SIG-M5 (cell line): Measurements from ENCODE around the gene FBN1.

Source experiments
- DNase-seq: peaks from one replicate; lab custom pipeline; 2025; lab: John Stamatoyannopoulos, UW

The FBN1 gene

DNA sequence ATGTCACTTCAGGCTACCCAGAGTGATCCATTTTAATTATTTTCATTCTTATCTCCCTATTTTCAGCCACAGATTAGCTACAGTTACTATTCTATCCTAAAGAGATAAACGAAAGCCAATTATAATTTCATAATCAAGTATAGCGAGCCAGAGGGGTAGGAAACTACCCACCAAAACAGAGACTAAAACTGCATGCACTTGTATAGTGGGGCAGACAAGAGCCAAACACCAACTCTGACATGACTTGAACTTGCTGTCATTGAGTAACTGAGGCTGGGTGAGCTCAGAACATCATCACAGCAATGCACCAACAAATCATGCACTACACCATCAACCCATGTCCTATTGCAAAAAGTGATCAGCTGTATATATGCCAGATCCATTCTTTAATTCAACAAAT lies 64.8 kb downstream of the FBN1 start:
- DNase-seq: no peak

DNA sequence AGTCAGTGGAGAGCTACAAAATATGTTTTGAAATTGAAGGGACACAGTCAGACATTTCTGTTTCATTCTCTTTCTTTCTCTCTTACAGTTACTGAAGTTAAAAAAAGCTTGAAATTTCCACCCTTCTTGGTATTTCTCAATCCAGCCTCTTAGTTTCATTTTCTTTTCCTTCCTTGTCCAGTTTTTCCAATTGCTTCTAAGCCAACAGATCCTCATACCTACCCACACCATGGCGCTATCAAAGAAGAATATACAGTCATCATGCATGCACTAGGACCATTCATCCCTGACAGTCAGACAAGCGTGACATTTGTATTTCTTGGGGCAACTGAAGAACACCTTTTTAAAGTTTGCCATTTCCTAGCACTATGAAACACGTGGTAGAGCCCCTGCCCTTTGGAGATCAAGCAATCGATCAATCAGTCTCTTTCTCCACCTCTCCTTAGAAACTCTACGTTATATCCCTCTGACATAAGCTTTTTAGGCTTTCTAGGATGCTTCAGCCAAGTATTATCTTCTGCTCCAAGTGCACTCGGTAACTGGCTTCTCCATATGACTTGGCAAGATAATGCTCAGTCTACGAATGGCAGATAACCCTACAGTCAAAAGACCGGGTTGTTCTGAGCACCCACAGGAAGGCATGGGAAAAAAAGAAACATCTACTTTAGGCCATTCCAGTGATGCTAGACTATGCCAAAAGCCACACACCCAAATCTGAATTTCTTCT lies 65.4 kb downstream of the FBN1 start:
- DNase-seq: no peak

DNA sequence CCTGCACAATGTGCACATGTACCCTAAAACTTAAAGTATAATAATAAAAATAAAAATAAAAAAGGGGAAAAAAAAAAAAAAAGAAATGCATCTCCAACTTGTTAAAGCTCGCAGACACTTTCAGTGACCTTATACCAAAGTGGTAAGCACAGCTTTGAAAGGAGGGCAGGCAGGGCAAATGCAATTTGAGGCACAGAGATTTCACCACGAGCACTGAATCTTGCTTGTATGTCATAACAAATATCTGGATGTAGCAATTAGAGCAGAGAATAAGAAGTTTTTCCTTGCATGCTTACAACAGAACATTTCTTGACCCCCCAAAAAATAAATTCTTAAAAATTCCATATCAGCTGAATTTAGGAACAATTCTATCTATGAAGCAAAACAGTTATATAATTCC lies 66.5 kb downstream of the FBN1 start:
- DNase-seq: no peak

DNA sequence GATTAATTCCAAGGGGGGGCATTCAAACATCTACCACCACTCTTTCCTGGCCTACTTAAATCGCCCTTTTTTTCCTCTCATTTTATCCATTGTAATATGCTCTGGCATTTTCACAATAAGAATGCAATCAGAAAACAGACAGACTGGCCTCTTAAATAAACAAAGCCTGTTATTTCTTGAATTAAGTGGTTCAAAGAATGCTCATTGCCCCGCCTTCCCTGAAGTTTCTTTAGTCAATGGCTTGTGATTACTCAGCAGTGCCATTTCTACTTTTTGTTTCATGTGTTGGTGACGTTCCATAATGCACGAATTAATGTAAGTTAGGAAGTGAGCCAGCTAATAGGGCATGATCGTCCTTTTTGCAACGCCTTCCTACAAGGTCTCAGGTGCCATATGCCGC lies 68.0 kb downstream of the FBN1 start:
- DNase-seq: no peak

DNA sequence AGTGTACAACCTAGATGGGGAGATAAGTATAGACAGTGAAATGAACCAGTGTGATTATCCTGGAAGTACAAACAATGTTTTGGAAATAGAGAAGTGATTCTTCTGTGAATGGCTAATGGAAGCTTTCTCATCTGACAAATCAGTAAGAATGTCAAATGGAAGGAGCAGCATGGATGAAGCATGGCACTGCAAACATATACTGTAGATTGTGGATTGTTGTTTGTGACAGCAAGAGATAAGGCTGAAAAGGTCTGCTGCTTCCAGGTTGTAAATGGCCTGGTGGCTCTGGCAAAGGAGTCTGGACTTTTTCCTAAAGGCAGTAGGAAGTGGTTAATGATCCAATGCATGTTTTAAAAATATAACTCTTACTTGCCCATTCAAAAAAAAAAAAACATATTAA lies 71.3 kb downstream of the FBN1 start:
- DNase-seq: no peak

DNA sequence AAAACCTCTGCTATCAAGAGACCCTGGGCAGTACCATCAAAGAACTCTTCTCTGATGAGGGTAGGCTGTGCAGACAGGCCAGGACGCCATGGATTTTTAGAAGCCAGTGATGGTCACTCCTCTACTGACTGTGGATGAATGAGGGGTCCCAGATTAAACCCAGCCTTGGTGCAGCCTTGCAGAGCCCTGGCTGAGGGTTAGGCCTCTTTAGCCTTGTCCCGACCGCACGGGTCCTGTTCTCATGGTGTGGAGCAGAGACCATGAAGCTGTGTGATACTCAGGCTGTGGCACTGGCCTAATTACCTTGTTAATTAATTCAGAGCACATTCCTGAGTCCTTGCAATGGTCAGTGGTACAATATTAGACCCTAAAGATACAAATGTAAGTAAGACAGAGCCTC lies 71.7 kb downstream of the FBN1 start:
- DNase-seq: no peak

DNA sequence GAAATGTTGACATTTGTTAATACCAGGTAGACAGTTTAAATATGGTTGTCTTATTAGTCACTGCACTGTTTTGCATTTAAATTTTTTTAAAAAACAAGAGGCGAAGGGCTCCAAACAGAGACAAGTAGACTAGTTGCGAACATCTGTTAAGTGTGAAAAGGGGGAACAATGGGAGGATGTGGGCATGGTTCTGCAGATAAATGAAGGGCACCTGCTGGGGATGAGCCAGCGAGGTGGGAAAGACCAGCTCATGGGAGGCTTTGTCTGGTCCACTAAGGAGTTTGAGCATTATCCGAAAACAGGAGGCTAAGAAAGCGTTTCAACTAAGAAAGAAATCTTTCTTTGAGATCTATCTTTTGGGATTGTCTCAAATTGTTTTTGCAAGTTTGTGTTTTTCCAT lies 72.7 kb downstream of the FBN1 start:
- no peak for DNase-seq

DNA sequence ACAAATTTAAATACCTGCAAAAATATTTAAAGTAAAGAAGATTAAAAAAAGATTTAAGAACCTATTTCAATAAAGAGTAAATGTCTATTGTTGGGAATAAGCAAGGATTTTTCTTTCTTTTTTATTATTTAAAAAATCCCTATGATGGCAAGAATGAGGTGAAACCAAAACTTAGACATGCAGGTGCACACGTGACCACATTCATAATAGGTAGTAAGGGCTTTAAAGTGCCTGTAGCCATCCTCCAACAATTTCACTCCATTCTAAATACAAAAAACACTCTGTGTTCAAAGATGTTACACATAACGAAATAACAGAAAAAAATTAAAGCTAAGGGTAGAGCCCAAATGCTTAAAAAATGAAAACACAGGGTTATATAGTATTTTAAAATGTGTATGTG lies 74.0 kb downstream of the FBN1 start:
- no peak for DNase-seq

DNA sequence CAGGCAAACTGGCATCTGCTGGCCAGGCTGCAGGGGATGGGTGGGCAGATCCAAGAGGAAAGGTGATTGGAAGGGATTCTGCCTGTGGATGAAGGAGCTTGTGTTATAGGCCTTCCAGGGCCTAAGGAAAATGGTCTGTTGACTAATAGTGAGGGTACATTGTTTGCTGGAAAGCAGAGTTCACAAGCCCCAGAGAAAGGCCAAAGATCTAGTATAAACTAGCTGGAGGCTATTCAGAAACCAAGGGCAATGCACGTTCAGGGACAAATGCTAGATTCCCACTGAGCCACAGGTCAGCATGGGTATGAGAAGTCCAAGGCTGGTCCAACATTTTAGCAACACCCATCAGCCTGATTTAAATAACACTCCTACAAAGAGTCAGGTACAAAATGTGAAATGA lies 74.7 kb downstream of the FBN1 start:
- no peak for DNase-seq

DNA sequence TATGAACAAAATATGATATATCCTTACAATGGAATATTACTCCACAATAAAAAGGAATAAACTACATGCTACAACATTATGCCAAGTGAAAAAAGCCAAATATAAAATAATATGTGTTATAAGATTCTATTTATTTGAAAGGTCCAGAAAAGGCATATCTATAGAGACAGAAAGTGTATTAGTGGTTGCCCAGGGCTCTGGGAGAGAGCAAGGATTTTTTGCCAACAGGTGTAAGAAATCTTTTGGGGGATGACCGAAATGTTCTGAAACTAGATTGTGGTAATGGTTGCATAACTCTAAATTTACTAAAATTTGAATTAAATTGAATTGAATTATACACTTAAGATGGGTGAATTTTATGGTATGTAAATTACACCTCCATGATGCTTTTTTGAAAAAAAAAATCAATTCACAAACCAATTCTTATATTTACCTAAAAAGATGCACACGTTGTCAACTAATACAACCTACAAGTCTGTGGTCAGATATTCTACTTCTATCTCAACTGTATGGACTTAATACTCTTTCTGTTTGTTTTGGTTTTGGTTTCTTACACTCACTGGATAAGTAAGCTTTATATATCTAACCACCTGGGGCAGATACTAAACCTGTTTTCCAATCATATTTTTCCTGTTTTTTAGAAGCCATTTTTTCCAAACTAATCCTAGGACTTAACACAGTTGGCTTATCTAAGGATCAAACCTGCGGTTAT lies 75.8 kb downstream of the FBN1 start:
- DNase-seq: no peak

DNA sequence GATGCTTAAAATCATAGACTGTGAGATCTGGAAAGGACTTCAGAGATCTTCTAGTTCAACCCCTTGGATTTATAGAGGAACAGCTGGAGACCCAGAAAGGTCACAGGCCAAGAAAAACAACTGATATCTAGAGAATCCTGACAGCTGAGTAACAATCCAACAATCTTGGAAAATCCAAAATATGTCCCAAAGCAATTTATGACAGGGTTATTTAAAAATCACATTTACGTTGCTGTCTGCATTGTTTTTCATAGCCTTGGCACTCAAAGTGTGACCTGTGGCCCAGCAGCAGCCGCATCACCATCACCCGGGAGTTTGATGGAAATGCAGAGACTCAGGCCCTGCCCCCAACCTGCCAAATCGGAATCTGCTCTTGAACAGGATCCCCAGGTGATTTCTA lies 78.8 kb downstream of the FBN1 start:
- DNase-seq: no peak

DNA sequence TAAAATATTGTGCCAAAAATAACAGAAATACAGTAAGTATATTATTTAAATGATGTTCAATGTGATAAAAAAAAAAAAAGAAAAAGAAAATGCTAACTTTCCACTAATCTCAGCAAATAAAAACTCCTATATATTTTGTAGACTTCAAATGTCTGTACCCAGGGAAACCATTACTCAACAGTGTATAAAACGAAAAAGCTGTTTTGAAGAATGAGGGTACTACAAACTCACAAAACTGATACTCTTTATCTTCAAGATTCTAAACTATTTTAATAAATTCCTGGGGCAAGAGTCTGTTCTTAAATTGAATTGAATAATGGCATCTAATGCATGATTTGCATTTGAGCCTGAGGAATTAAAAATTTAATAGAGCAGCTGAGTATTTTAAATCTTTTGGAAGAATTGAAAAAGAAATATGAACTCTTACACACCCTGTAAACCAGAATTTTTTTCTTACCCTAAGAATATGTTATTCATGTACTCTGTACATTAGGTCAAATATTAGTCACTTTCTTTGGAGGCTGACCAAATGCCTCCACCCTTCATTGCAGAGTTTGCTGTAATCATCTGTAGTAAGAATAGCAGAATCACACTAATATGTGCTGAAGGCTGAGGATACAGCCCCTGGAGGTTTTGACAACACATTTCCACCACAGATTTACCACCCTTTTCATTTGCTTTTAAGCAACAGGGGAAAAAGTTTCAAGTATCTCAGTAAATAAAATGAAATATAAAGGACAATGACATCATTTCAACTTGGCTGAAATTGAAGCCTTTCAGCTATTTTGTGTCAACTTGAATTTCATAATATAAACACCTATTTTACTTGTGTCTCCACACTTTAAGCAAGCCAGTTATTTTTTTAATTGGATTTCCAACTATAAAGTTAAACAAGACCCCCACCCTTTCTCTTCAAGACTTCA lies 79.7 kb downstream of the FBN1 start:
- DNase-seq: no peak

DNA sequence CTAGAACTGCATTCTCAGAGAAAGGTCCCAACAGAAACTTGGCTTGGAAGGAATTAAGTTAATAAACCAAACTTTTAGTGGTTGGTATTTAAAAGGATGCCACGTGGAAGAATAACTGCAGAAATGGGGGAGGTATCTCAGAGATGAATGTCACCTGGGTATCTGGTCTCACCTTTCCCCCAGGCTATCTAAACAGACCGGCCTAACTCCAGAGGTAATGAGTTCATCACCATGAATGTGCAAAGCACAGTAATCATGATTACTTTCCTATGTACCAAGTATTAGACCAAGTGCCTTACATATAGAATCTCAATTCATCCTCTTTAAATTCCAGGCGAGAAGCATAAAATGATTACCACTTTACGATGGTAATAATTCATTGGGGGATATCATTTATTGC lies 80.8 kb downstream of the FBN1 start:
- no peak for DNase-seq

DNA sequence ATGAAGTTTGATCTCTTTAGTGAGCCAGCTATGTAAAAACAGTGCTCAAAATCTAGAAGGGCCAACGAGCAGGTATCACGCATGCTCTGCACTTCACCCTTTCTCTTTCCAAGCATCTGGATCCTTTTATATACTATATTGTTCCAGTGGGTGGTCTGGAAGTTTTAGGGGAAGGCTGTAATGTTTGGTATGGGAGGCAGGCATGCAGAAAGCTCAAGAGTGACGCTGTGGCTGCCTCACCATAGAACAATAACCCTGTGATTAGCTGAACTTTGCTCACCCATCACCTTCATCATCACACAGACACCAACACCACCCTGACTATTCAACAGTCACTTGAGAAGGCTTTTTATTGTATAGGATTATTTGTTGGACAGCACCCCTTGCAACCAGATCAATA lies 81.6 kb downstream of the FBN1 start:
- no peak for DNase-seq

DNA sequence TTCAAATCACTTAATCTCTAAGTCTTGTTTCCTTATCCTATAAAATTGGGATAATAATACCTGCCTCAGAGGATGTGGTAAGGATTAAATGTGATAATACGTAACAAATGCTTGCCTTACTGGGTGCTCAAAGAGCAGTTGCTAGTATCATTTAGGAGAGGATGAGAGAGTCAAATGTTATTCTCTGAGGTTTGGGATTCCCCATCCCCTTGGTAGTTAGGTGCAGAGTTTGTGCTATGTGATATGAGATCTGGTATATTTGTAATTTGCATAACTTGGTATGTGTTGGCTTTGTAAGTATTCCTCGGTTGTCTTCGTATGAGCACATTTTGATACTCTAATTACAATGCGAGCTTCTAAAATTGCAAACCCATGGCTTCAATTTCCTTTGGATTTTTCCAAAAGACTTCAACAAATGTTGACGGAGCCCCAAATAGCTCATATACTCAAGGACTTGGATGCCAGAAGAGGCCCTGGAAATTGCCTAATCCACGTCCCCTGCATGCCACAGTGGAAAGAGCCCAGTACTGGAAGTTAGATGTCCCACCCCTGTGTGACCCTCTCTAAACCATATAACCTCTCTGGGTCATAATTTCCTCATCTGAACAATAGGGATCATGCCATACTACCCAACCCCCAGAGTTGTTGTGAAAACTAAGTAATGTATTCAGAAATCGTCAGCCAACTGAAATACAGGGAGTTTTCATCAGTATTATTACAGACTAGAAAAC lies 85.0 kb downstream of the FBN1 start:
- DNase-seq: no peak

DNA sequence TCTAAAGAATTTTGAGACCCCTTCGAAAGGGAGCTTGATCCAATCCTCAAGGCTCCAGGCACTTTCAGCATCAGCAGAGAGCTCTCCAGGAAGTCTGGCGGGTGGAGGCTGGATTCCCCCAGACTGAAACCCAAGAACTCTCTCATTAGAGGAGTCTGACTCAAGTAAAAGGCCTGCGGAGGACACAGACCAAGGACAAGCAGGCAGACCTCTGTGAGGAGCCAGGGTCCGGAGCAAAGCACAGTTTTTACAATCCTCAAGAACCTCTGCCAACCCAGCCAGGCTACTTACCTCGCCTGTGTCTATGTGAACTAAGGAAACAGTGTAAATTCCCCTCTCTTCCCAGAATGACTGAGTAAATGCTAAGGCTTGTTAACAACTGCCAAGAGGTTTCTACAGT lies 86.2 kb downstream of the FBN1 start:
- no peak for DNase-seq

DNA sequence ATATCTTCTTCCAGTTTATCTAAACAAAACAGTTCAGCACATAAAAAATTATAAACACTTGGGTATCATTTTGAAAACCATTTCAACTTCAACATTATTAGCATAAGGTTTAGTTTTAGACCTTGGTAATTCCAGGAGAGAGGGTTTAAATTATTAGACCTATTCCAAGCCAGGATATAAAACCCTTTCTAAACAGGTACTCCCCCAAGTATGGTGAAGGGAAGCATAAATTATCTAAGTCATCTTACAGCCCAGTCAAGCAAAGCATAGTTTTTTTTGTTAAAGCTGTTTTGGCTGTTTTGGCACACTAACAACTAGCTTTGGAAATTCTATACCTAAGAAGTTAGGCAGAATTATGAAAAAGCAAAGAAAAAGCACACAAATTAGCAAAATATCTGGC lies 87.3 kb downstream of the FBN1 start:
- no peak for DNase-seq

DNA sequence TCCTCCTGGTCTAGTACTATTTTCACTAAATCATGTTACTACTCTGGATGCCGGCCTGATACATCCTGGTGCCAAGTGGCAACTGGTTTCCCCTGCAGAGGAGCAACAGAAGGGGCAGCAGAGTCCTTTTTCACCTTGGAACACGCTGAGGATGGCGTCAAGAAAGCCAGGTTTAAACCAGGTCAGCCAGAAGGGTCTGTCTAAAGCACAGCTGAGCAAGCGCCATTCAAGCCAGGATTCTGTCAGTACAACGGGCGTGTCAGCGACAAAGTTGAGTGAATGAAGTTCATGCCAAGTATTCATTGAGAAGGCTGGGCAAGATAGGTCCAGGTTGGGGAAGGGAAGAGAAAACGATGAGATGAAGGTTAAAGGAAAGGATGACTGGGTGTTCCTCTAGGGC lies 88.2 kb downstream of the FBN1 start:
- no peak for DNase-seq

DNA sequence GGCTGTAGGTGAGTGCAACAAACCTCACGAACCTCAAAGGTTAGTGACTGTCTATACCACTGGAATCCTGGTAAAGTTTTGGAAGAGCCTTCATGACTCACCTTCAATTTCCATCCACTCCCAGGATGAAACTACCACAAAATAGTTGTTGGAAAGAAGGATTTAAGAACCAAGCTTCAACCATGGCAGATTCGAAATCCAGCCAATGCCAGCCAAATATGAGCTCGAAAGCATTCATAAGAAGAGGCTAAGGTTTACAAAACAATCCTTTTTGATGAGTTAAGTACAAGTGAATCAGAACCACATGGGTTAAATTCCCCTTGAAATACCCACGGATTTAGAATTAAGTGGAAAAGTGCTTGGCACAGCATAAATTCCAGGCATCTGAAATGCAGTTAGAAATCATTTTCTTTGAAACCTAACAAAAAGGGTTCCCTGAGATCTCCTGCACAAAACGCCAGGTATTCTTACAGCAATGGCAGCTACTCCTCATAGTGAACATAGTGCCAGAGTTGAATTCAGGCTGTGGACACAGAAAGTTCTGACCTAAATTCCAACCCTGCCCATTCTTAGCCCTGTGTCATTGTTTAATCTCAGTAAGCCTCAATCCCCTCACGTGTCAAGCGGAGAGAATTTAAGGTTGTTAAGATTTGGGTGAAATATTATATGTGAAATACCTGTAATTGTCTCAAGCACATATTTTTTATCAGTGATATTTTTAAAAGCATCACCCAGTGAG lies 89.2 kb downstream of the FBN1 start:
- no peak for DNase-seq

DNA sequence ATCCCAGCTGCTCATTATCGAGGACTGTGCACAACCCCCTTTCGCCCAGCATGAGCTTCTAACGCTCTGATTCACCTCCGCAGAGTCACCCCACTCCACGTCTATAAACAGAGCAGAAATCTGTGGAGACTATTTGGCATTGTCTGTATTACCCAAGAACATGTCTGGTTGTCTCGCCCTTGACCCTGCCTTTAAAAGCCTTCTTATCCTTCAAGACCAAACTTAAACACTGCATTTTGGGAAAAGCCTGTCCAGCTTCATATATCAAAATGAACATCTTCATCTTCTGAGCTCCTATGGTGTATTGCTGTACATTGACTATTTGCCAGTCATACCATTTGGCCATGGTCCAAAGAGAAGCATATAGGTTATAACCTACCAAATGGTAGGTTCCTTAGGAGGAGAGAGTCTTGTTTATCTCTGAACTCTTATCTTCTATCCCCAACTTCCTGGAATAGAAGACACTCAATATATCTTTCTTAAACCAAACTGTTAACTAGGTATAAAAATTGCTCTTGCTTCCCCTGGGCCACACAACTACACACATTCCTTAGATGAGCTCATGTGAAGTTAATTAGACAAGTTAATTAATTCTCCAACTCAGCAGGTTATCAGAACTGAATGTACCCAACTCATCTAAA lies 90.1 kb downstream of the FBN1 start:
- no peak for DNase-seq

DNA sequence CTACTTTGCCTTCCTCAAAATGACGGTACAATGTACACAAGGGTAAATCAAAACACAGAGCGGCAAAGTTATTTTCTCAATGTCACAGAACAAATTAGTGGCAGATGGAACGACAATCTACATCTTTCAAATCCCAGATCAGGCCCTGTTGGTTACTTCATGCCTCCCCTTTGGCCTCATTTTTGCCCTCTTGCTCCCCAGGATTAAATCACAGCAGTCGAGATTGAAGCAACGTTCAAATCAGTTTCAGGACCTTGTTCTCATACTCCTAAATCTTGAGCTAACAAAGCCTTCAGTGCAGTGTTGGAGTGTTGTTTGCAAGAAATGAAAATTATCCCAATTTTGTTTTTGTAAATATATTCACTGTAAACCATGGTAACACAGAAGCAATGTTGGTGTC lies 91.4 kb downstream of the FBN1 start:
- no peak for DNase-seq
